ENCODE data around the gene PRKCH.
"Not testable (repeated sequence)": the region's sequence is repeated elsewhere in the genome, so short reads cannot be mapped to it uniquely, and the experiment has no call there.

The PRKCH gene

GRCh38 chr14:61395115-61395725 lies 73.8 kb downstream of the PRKCH start:
- DNase-seq, result no peak

DNA sequence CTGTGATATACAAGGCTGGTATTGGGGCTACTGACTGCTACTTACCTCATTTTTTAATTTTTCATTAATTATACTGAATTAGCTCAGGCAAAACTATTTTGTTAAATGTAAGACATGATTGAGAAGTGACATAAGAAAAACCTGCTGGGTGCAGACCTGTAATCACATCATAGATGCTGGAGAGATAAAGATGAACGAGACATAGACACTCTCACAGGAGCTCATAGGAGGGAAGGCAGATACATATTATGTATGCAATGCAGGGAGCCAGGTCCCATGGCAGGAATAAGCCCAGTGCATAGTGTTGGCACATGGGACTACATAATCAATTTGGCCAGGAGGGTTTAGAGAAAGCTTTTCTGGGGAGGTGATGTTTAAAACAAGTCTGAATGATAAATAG lies 74.9 kb downstream of the PRKCH start:
- DNase-seq, result no peak

DNA sequence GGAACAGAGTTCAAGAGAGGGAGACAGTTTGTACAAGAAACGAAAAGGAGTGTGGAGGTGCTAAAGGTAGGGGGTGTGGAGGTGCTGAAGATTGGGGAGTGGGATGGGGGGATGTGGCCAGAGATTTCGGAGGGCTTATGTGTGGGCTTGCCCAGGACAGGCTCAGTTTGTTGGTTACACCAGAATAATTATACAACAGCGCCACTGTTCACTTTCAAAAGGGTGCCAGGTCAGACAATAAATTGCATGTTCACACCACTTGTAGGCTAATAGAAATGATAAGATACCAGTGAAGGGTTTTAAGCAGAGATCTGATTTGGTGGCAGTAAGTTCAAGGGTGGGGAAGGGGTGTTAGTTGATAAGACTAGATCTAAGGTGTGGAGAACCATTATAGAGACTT lies 75.3 kb downstream of the PRKCH start:
- no peak for DNase-seq

DNA sequence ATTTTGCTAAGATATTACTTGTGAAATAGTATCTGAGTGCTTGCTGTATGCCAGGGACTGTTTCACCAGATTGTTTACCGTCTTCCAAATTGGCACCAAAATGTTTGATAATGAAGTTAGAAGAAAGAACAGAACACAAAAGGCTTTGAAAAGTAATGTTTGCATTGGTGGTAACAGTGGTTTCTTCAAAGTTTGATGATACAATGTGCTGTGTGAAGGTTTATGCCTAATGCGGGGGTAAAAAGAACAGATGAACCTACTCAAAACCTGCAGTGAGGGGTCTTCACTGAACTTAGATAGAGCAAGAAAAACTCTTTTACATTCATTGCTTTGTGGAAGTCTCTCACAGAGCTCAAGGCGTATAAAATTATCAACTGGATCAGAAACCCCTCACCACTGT lies 76.2 kb downstream of the PRKCH start:
- no peak for DNase-seq

GRCh38 chr14:61398221-61398620 lies 76.8 kb downstream of the PRKCH start:
- no peak for DNase-seq

DNA sequence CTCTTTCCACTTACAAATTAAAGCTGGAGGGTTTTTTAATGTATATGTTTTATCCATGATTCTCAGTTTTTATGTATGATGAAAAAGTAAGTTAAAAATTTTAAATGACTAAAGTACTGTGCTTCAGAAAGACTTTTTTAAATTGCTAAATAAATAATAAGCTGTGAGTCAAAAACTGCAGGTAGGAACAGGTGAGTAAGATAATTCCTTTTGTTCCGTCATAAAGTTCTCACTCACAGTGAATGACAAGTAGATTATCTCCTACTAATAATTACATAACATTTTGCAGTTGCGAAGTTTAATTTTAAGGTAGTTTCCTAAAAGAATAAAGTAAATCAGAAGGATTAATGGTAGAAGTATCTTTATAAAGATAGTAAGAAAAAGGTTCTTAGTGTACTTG lies 78.0 kb downstream of the PRKCH start:
- DNase-seq, result no peak

GRCh38 chr14:61401461-61401860 lies 80.1 kb downstream of the PRKCH start:
- no peak for DNase-seq

- no peak for DNase-seq
Measured at GRCh38 chr14:61403411-61403810, 82.0 kb downstream of the PRKCH start.

- no peak for DNase-seq
Measured at GRCh38 chr14:61404637-61405036, 83.3 kb downstream of the PRKCH start.

DNA sequence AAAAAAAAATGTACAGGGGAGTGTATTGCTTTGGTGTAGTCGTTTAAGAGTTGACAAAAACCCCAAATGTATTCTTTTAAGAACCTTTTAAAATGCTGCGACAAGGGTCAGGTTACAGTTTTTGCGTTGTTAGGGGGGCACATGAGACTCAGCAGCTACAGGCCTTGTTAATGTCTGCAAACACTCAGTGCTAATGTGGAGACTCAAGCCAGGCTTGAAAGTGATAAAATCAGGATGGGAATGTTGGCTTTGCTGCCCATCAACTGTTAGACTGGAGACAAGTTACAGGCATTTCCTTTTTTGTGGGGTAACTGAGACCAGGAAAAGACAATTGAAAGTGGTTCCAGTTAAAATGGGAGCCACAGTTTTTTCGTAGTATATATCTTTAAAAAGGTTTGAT lies 84.8 kb downstream of the PRKCH start:
- no peak for DNase-seq

GRCh38 chr14:61406675-61407074 lies 85.3 kb downstream of the PRKCH start:
- no peak for DNase-seq

GRCh38 chr14:61408498-61408897 lies 87.1 kb downstream of the PRKCH start:
- no peak for DNase-seq

DNA sequence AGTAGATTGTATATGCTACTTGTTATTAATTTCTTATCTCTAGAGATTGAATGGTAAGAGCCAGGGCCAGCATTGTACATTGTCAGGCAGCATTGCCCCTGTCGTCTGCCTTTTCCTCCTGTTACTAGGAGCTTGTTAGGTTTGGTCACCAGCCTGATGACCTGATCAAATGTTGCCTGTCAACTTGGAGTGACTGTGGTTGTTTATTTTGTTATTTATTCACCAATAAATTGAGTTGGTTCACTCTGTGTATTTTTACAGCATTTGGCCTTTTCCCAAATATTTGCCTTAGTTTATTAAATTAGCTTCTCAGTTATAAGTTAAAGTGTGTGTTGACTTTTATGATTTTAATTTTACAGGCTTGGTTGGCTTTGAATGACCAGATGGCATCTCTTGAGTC lies 88.4 kb downstream of the PRKCH start:
- DNase-seq, result no peak

GRCh38 chr14:61415934-61416333 lies 94.6 kb downstream of the PRKCH start:
- not testable (repeated sequence) for DNase-seq

DNA sequence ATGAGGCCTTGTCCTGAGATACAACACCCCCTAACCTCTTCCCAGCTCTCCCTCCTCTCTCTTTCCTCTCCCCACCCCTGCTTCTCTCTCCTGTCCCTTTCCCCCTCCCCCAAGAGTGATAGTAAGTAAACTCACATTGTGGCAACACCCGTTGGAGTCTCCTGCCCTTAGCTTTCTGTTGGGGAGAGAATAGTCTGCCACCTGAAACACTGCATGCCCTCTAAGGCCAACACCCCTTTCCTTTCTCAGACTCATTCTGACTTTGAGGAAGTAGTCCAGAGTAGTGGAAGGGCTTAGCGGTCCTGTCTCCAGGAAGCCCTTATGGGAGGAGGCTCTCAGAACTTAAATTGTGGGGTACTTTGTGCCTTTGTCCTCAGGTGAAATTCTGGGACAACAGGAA lies 95.2 kb downstream of the PRKCH start:
- no peak for DNase-seq

- no peak for DNase-seq
Measured at GRCh38 chr14:61417141-61417540, 95.8 kb downstream of the PRKCH start.

DNA sequence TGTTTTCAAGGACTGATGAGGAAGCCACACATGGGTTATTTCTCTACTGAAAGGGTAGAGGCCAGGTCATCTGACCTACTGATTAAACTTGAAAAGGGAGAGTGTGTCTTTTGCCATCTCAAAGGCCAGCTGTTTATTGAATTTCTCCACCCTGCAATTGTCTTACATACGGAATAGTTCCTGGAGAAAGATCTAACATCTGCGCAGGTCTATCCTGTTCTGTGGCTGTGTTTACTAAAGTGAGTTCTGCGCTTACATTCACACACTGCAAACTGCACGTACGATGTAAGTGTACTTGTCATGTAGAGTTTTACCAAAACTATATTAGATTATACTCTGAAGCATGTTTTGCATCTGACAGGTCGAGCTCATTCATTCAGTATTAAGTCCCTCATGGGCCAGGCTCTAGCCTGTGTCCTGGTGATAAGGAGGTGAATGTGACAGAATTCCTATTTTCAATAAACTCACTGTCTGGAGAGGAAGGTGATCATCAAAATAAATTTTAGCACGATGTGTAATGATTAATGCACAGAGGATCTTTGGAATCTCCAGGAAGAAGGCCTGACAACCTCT lies 96.6 kb downstream of the PRKCH start:
- no peak for DNase-seq

DNA sequence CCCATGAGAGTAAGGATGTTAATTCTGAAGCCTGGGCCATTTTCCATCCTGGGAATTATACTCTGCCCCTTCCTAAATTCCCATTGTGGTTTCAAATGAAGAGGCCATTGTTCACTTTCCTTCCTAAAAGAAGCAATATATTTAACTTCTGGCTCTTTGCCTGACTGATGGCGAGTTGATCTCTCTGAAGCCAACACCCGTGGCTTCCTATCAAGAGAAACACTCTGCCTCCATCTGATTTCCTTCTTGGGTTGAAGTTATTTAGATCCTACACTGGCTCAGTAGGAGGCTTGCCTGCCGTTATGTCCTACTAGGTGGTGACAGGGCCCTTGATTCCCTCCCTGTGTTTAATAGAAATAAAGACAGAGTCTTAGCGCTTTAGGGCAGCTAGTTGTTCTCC lies 97.4 kb downstream of the PRKCH start:
- no peak for DNase-seq

- DNase-seq, result no peak
Measured at GRCh38 chr14:61419201-61419600, 97.8 kb downstream of the PRKCH start.

DNA sequence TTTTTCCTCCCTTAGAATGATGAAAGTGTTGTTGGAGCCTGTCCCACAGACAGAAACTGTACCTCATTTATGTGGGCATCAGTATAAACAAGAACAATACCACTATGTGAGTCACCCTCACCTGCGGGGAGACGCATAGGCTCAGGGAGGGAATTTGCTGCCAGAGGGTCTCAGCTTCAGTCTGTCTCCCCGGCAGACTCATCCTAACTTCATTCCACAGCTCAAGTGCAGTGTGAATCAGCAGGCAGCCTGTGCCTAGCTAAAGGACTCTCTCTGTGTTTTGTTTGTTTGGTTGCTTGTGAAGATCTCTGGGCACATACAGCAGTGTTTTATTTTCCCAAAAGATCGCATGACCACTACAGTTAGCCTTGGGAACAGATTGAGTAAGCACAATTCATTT lies 98.9 kb downstream of the PRKCH start:
- DNase-seq, result no peak

DNA sequence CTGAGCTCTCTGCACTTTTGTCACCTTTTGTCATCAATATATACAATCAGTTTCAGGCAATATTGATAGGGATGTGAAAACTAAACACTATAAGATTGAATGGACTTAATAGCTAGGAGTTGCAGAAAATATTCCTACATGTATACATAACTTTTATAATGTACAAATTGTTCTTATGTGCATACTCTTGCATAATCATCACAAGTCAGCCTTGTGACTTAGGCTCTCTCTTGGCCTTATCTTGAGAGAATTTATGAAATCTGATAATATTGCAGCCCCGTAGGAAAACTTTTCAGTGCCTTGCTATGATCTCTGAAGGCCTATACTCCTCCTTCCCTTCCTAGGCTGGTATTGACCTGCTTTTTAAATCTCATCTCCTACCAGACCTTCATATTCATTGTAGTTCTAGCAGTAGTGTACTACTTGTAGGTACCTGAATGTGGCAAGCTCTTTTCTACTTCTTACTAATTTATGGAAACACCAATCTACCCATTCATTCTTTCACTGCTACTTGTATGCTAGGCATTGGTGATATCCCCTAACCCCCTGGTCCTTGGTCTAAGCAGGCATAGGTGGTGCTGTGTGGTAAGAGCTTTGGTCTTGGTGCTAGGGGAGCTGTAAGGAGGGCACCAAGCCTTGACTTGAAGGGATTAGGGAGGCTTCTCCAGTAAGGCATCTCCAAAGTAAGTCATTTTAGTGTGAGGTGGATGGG lies 100.0 kb downstream of the PRKCH start:
- DNase-seq, result no peak

DNA sequence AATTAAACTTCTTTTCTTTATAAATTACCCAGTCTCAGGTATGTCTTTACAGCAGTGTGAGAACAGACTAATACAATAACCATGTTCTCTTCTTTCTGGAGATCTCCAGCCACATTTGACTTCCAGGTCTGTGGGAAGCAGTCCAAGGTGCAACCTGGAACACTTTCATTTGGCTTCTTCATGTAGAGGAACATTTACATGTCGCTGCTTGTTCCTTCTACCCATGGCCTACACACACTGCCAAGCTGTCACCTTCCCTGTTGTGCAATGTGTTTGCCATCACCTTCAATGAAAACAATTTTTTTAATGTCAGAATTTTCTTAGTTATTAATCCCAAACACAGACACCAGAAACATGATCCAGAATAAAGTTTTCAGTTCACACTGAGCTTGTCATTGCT lies 104.7 kb downstream of the PRKCH start:
- DNase-seq, result no peak

- no peak for DNase-seq
Measured at GRCh38 chr14:61428261-61428660, 106.9 kb downstream of the PRKCH start.

DNA sequence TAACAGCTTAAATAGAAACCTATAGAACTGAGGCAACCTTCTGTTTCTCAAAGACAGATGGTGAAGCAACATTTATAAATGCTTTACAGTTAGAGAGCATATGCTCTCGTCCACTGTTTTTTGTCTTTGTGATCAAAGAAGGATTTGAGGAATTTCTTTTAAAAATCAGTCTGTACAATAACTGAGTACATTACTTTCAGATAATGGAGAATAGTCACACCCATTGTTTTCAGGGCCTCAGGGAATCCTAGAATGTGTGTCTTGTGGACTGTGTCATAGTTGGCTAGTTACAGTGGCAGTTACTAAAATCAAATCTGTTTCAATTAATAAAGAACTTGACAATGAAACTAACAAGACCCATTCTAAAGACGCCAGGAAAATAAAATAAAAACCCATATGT lies 107.9 kb downstream of the PRKCH start:
- no peak for DNase-seq
